ENCODE results near the gene MED12. TPM values are rescaled to one million over a fixed set of nuclear protein-coding genes. Genes with fewer than 3 reads are reported as not detected.
A peak's percentile ranks its signal among the peaks of the same experiment; 100 is the strongest.

Gene MED12
- total RNA-seq, 2 experiments from 2014 or later: 23.1 to 31.1 TPM

DNA sequence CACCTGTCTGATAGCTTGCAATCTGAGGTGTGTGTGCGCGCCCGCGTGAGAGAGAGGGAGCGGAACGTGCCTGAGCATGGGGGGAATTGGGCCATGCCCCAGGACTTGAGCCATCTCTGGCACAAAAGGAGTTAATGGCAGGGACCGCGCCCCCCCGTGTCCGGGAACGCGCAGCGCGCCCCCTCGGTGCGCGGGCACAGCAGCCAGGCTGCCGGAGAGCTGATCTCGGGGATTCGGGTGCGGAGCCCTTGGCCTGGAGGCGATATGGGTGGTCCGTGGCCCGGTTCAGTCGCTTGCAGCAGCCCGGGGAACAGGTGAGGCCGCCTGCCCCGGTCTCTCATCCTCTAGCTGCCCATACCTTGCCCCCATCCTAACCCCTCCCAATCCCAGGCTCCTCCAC is 26.3 kb downstream of the MED12 start, which contains the start of gene NLGN3:
Gene NLGN3 (plus strand): TSS at position 191 of the 400 bp plus-strand sequence. CDS start 2,909 bp downstream, outside the sequence.
- ChIA-PET POLR2A (no interaction called here), CTCF (ENCODE audit: unreplicated experiment) (no interaction called here)
- intact Hi-C loops (cut with micrococcal nuclease; ENCODE audit: unreplicated experiment): no loop called here
- TF ChIP-seq, protein P1, sequence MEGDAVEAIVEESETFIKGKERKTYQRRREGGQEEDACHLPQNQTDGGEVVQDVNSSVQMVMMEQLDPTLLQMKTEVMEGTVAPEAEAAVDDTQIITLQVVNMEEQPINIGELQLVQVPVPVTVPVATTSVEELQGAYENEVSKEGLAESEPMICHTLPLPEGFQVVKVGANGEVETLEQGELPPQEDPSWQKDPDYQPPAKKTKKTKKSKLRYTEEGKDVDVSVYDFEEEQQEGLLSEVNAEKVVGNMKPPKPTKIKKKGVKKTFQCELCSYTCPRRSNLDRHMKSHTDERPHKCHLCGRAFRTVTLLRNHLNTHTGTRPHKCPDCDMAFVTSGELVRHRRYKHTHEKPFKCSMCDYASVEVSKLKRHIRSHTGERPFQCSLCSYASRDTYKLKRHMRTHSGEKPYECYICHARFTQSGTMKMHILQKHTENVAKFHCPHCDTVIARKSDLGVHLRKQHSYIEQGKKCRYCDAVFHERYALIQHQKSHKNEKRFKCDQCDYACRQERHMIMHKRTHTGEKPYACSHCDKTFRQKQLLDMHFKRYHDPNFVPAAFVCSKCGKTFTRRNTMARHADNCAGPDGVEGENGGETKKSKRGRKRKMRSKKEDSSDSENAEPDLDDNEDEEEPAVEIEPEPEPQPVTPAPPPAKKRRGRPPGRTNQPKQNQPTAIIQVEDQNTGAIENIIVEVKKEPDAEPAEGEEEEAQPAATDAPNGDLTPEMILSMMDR (conservative IDR thresholded peaks at IDR 0.05; ENCODE audit: low read length): no peak
- TF ChIP-seq EZH2phosphoT487 (IDR thresholded peaks at IDR 0.05; ENCODE audit: borderline replicate concordance, low read depth, low read length): no peak
- H3K4me2 ChIP-seq (ENCODE audit: low read length): no peak within 1 kb of the TSS
- no peaks in the 10 kb centered on the region for H3K4me1 ChIP-seq (ENCODE audit: insufficient read depth, low read length, poor library complexity, severe bottlenecking)
- H3K4me3 ChIP-seq (ENCODE audit: low read depth, low read length, poor library complexity, severe bottlenecking): no peak within 1 kb of the TSS
- H4K20me1 ChIP-seq (ENCODE audit: insufficient read depth, low read length): no peaks in the 10 kb centered on the region
- no TSS peak for BruUV-seq (replicated peaks)
- H2AFZ ChIP-seq (ENCODE audit: low read length): no peak within 1 kb of the TSS
- DNase-seq (ENCODE audit: low spot score): no peak
- H3K79me2 ChIP-seq (ENCODE audit: insufficient read depth, low read depth, low read length): no peaks in the 10 kb centered on the region
- no peaks in the 10 kb centered on the region for H3K9me2 ChIP-seq (ENCODE audit: insufficient read depth, low read length)
- 0 out of 2 replicates have a peak, but pooled peaks cover 6% of the 10 kb centered on the region for H3K36me3 ChIP-seq (ENCODE audit: insufficient read depth, low read length)
- no peak within 1 kb of the TSS for H3K27ac ChIP-seq (ENCODE audit: low read depth, low read length, poor library complexity, severe bottlenecking)
- no peaks in the 10 kb centered on the region for H3K9me3 ChIP-seq (ENCODE audit: low read length)

DNA sequence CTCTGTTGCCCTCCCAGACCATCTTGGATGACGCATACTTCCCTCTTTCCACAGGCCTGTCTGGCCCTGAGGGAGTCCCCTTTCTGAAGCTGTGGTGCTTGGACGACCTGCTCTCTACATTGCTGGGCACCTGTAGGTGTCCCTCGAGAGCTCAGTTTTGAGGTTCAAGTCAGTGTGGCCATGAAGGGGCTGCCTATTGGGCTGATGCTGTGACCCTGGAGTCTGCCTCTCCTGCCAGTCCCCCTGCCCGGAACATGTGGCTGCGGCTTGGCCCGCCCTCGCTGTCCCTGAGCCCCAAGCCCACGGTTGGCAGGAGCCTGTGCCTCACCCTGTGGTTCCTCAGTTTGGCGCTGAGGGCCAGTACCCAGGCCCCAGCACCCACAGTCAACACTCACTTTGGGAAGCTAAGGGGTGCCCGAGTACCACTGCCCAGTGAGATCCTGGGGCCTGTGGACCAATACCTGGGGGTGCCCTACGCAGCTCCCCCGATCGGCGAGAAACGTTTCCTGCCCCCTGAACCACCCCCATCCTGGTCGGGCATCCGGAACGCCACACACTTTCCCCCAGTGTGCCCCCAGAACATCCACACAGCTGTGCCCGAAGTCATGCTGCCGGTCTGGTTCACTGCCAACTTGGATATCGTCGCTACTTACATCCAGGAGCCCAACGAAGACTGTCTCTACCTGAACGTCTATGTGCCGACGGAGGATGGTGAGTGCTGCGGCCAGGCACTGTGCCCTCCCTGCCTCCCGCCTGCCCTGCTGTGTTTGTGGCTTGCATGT is 29.3 kb downstream of the MED12 start:
- Histone ChIP-seq H3K4me1 (ENCODE audit: insufficient read depth, low read length, poor library complexity, severe bottlenecking) (no peaks in the 10 kb centered on the region), H3K79me2 (ENCODE audit: insufficient read depth, low read depth, low read length) (no peaks in the 10 kb centered on the region), H2AFZ (ENCODE audit: low read length) (no peak overlapping the region), H3K4me3 (ENCODE audit: low read depth, low read length, poor library complexity, severe bottlenecking) (no peak overlapping the region), H3K4me2 (ENCODE audit: low read length) (no peak overlapping the region), H3K36me3 (ENCODE audit: insufficient read depth, low read length) (0 out of 2 replicates have a peak, but pooled peaks cover 6% of the 10 kb centered on the region), H3K27ac (ENCODE audit: low read depth, low read length, poor library complexity, severe bottlenecking) (no peak overlapping the region), H3K9me3 (ENCODE audit: low read length) (no peaks in the 10 kb centered on the region), H4K20me1 (ENCODE audit: insufficient read depth, low read length) (no peaks in the 10 kb centered on the region), H3K9me2 (ENCODE audit: insufficient read depth, low read length) (no peaks in the 10 kb centered on the region)
- ChIA-PET CTCF (ENCODE audit: unreplicated experiment) (no interaction called here), POLR2A (no interaction called here)
- intact Hi-C loops (cut with micrococcal nuclease; ENCODE audit: unreplicated experiment): no loop called here
- TF ChIP-seq, protein P1 (conservative IDR thresholded peaks at IDR 0.05; ENCODE audit: low read length): no peak
- BruUV-seq (replicated peaks): no TSS peak
- DNase-seq (ENCODE audit: low spot score): peak; percentile 3

DNA sequence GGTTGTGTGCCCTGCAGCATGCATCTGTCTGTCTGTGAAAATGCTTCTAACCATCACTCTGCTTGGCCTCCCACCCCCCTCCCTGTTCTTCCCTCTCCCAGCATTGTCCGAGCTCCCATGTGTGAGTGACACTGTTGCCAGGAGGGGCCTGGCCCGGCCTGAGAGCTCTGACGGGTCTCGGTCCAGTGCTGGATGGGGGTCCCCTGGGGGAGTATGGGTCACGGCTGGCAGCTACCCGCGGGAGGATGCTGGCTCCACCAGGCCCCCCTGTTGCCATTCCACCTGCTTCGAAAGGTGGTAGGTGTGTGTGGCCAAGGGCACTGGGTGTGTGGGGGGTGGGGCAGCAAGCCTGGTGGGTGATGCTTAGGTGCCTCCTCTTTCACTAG is 29.9 kb downstream of the MED12 start:
- no peak for DNase-seq (ENCODE audit: low spot score)
- H3K4me1 ChIP-seq (ENCODE audit: insufficient read depth, low read length, poor library complexity, severe bottlenecking): no peaks in the 10 kb centered on the region
- no peak overlapping the region for H3K4me2 ChIP-seq (ENCODE audit: low read length)
- no TSS peak for BruUV-seq (replicated peaks)
- no peaks in the 10 kb centered on the region for H3K9me2 ChIP-seq (ENCODE audit: insufficient read depth, low read length)
- no peak overlapping the region for H2AFZ ChIP-seq (ENCODE audit: low read length)
- CTCF ChIA-PET (ENCODE audit: unreplicated experiment): interaction anchor here (0.6 kb wide), 1 partner anchor 25 kb away, joined by 3 read pairs; no protein-coding TSS in a partner anchor
- H3K9me3 ChIP-seq (ENCODE audit: low read length): no peaks in the 10 kb centered on the region
- H3K79me2 ChIP-seq (ENCODE audit: insufficient read depth, low read depth, low read length): no peaks in the 10 kb centered on the region
- H3K36me3 ChIP-seq (ENCODE audit: insufficient read depth, low read length): 0 out of 2 replicates have a peak, but pooled peaks cover 3% of the 10 kb centered on the region
- H3K27ac ChIP-seq (ENCODE audit: low read depth, low read length, poor library complexity, severe bottlenecking): no peak overlapping the region
- no peak overlapping the region for H3K4me3 ChIP-seq (ENCODE audit: low read depth, low read length, poor library complexity, severe bottlenecking)
- POLR2A ChIA-PET: no interaction called here
- TF ChIP-seq, protein P1 (conservative IDR thresholded peaks at IDR 0.05; ENCODE audit: low read length): no peak
- no peak for TF ChIP-seq EZH2phosphoT487 (IDR thresholded peaks at IDR 0.05; ENCODE audit: borderline replicate concordance, low read depth, low read length)
- intact Hi-C loops (cut with micrococcal nuclease; ENCODE audit: unreplicated experiment): no loop called here
- H4K20me1 ChIP-seq (ENCODE audit: insufficient read depth, low read length): no peaks in the 10 kb centered on the region
